ENCODE measurements around the gene TMEM250.

The TMEM250 gene, protein sequence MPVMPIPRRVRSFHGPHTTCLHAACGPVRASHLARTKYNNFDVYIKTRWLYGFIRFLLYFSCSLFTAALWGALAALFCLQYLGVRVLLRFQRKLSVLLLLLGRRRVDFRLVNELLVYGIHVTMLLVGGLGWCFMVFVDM

DNA sequence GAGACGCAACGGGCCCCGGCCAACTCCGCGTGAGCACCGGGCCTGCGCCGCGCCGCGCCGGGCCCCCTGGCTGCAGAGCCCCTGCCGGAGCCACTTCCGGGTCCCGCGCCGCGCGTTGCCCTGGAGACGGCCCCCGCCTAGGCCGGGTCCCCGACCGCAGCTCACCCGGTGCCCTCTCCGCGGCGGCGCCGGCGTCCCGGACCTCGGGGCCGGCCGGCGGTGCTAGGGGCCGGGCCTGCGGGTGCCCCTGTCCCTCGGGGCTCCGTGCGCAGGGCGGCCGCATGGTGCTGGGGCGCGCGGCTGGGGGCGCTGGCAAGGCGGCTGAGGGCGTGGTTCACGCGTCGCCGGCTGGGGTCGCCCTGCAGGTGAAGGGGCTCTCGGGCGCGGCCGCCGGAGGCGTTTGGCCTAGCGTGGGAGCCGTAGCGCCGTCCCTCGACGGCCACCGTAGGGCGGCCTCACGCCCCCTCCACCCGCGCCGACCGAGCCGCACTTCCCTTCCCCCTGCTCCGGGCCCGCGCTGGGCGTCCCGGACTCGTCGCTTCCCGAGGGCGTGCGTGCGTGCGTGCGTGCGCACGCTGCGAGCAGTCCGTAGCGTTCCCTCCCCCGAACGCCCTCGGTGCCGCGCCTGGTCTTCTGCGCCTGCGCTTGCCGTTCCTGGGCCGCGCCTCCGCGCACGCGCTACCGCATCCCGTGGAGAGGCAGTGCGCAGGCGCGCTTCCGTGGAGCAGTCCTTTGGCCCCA lies at the start of gene TMEM250:
TMEM250 (minus strand) TSS at position 556 of the 741 bp plus-strand sequence. CDS start 1,975 bp downstream, outside the sequence.
- H3K4me3 ChIP-seq (ENCODE audit: low read depth, low read length) = peak within 1 kb of the TSS; percentile 48
- TF ChIP-seq, protein P1, sequence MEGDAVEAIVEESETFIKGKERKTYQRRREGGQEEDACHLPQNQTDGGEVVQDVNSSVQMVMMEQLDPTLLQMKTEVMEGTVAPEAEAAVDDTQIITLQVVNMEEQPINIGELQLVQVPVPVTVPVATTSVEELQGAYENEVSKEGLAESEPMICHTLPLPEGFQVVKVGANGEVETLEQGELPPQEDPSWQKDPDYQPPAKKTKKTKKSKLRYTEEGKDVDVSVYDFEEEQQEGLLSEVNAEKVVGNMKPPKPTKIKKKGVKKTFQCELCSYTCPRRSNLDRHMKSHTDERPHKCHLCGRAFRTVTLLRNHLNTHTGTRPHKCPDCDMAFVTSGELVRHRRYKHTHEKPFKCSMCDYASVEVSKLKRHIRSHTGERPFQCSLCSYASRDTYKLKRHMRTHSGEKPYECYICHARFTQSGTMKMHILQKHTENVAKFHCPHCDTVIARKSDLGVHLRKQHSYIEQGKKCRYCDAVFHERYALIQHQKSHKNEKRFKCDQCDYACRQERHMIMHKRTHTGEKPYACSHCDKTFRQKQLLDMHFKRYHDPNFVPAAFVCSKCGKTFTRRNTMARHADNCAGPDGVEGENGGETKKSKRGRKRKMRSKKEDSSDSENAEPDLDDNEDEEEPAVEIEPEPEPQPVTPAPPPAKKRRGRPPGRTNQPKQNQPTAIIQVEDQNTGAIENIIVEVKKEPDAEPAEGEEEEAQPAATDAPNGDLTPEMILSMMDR (IDR thresholded peaks at IDR 0.05; ENCODE audit: low read depth, low read length) = no peak
- in situ Hi-C loops (cut with HindIII; ENCODE audit: low sequenced_read_pairs) = no loop called here
- peak; percentile 97 for DNase-seq (ENCODE audit: low read depth, low spot score)

DNA sequence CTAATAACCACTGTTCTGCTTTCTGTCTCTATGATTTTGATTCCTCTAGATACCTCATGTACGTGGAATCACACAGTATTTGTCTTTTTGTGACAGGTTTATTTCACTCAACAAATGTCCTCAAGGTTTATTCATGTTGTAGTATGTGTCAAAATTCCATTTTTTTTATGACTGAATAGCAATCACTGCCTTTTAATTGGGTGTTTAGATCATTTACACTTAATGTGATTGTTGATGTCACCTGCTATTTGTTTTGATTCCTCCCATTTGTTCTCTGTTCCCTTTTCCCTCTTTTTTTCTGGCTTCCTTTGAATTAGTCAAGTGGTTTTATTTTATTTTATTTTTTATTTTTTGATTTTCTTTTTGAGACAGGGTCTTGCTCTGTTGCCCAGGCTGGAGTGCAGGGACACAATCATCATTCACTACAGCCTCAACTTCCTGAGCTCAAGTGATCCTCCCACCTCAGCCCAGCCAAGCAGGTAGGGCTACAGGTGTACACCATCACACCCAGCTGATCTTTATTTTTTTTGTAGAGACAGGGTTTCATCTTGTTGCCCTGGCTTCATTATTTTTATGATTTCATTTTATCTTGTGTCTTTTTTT lies 44.7 kb upstream of the TMEM250 start:
- TF ChIP-seq, protein P1 (IDR thresholded peaks at IDR 0.05; ENCODE audit: low read depth, low read length) = no peak
- DNase-seq (ENCODE audit: low read depth, low spot score) = no peak
- in situ Hi-C loops (cut with HindIII; ENCODE audit: low sequenced_read_pairs) = no loop called here
- no peak overlapping the region for H3K4me3 ChIP-seq (ENCODE audit: low read depth, low read length)

DNA sequence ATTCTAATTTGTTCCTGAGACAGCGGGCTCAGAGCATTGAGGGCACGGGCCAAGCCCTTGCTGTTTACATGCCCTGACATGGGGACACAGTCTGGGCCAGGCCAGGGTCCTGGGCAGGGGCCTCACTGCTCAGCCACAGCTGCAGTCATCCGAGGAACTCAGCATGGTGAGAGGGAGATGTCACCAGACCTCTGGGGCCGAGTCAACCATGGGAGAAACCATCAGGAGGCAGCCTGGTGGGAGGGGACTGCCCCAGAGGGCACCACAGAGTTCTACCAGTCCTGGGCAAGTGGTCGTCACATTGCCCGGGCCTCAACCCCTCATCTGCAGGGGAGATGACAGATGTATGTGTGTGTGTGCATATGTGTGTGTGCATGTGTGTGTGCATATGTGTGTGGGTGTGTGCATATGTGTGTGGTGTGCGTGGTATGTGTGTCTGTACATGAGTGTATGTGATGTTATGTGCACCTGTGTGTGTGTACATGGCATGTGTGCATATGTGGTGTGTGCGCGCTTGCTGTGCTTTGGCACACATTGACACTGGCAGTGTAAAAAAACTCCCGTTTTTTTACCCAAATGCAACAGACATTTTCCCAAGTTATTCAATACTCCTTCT lies 42.4 kb upstream of the TMEM250 start:
- DNase-seq (ENCODE audit: low read depth, low spot score) = no peak
- in situ Hi-C loops (cut with HindIII; ENCODE audit: low sequenced_read_pairs) = no loop called here
- TF ChIP-seq, protein P1 (IDR thresholded peaks at IDR 0.05; ENCODE audit: low read depth, low read length) = no peak
- no peak overlapping the region for H3K4me3 ChIP-seq (ENCODE audit: low read depth, low read length)

DNA sequence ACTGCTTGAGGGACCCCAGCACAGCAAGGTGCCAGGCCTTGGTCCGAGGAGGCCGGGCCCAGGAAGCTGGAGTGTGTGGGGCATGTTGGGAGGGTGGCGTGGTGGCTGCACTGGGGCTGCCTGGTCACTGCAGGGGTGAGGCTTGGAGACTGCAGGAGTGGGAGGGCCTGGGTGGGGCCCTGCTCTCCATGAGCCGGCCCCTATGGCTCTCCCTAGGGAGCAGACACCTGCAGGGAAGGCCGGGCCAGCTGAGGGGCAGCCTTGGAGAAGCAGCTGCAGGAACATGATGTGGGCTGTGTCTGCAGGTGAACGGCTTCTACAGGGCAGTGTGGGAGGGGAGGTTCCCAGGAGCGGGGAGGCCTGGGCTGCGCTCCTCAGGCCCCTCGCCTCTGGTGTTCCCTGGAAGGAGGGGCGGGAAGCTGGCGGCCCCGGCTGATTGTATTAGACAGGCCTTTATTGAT lies 41.7 kb upstream of the TMEM250 start:
- H3K4me3 ChIP-seq (ENCODE audit: low read depth, low read length) = no peak overlapping the region
- in situ Hi-C loops (cut with HindIII; ENCODE audit: low sequenced_read_pairs) = no loop called here
- TF ChIP-seq, protein P1 (IDR thresholded peaks at IDR 0.05; ENCODE audit: low read depth, low read length) = no peak
- DNase-seq (ENCODE audit: low read depth, low spot score) = no peak

DNA sequence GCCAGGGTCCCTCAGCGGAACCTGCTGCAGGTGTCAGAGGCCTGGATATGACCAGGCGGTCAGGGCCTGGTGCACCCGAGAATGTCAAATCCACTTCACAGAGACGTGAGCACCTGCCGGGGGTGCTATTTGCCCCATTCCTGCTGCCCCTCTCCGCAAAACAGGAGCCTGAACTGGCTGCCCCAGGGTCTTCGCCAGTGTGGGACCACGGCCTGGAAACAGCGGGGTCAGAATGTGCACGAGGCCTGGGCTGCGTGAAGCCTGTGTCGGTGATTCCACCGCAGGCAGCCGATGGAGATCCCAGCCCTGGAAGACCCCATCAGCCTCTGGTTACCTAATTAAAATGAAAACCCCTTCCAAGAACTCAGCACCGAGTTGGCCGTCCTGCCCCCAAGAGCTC lies 41.2 kb upstream of the TMEM250 start:
- H3K4me3 ChIP-seq (ENCODE audit: low read depth, low read length) = no peak overlapping the region
- TF ChIP-seq, protein P1 (IDR thresholded peaks at IDR 0.05; ENCODE audit: low read depth, low read length) = no peak
- in situ Hi-C loops (cut with HindIII; ENCODE audit: low sequenced_read_pairs) = no loop called here
- no peak for DNase-seq (ENCODE audit: low read depth, low spot score)

DNA sequence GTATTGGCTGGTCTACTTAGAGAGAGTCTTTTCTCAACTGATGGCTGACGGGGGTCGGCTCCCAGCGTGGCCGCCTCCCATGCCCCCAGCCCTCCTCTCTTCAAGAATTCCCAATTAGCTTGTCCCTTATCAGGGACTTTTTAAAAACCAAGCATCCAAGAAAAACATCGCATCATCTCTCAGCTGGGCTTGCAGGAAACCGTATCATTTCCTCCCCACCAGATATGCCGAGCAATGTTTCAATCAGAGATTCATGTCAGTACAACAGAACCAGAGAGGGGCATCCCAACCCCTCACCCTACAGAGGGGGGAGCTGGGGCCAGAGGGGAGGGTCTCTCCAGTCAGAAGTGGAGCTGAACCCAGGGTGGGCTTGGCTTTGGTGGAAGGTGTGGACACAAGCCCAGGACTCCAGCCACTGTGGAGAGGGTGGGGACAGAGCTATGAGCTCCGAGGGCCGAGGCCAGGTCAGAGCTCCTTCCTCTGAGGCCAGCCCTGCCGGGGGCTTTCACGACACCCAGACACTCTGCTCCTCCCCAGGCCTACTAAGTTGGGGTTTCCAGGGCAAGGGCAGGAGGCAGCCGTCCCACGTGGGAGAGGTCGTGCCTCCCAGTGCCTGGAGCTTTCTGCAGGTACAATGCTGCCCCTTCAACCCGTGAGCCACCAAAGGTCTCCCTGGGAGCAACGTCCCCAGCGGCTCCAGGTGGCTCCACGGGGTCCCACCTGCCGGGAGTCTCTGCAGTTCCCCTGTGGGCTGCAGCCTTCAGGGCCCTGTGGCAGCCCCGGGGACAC lies 39.0 kb upstream of the TMEM250 start:
- in situ Hi-C loops (cut with HindIII; ENCODE audit: low sequenced_read_pairs) = no loop called here
- no peak overlapping the region for H3K4me3 ChIP-seq (ENCODE audit: low read depth, low read length)
- TF ChIP-seq, protein P1 (IDR thresholded peaks at IDR 0.05; ENCODE audit: low read depth, low read length) = no peak
- DNase-seq (ENCODE audit: low read depth, low spot score) = no peak

All from astrocyte of the spinal cord (primary cell).